ENCODE results near the gene PAGE2B. TPM values are rescaled to one million over a fixed set of nuclear protein-coding genes. Genes with fewer than 3 reads are reported as not detected.
"Not testable (repeated sequence)": the region's sequence is repeated elsewhere in the genome, so short reads cannot be mapped to it uniquely, and the experiment has no call there.

Gene PAGE2B
- total and polyA plus RNA-seq, 10 donors, result 0.53 to 1.6 (median 0.61) TPM; not detected in 7

DNA sequence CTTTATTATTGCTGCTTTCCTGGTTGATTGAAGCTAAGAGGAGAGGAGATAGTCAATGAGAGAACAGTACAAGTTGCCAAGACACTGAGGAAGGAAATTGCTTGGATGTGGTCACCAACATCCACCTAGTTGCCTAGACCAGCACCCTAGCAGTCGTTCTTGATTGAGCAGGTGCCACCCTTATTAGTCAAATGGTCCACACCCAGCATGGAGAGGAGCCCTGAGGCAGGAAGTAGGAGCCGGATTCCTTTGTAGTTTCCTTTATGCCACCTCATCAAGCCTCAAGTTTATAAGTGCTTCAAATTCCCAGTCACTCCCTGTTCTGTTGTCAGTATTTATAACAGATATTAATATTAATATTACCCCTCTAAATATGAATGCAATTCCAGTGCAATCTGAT, 33.1 kb downstream of the PAGE2B start:
- no peak for DNase-seq
- no peaks in the 10 kb centered on the region for H3K4me1 ChIP-seq
- TF ChIP-seq POLR2A (IDR thresholded peaks at IDR 0.05) (no peak), POLR2AphosphoS5 (IDR thresholded peaks at IDR 0.05) (no peak)
- TF ChIP-seq, protein P1, sequence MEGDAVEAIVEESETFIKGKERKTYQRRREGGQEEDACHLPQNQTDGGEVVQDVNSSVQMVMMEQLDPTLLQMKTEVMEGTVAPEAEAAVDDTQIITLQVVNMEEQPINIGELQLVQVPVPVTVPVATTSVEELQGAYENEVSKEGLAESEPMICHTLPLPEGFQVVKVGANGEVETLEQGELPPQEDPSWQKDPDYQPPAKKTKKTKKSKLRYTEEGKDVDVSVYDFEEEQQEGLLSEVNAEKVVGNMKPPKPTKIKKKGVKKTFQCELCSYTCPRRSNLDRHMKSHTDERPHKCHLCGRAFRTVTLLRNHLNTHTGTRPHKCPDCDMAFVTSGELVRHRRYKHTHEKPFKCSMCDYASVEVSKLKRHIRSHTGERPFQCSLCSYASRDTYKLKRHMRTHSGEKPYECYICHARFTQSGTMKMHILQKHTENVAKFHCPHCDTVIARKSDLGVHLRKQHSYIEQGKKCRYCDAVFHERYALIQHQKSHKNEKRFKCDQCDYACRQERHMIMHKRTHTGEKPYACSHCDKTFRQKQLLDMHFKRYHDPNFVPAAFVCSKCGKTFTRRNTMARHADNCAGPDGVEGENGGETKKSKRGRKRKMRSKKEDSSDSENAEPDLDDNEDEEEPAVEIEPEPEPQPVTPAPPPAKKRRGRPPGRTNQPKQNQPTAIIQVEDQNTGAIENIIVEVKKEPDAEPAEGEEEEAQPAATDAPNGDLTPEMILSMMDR (IDR thresholded peaks at IDR 0.05 in 8 of 11, conservative IDR thresholded peaks at IDR 0.05 in 3 of 11), result no peak
- 36 to 43% (median 37%) methylated on average over 2 of the region's 2 CpGs for WGBS, 5 donors
- H3K36me3 ChIP-seq, result no peaks in the 10 kb centered on the region
- intact Hi-C loops (cut with DNase I; ENCODE audit: low total_unique reads), result no loop called here
- H3K27ac ChIP-seq, result no peak overlapping the region
- no peaks in the 10 kb centered on the region for H3K27me3 ChIP-seq (replicated peaks in 1 of 7)
- H3K4me3 ChIP-seq, result no peak overlapping the region
- H3K9me3 ChIP-seq, result peaks cover 0 to 3% (median 0%) of the 10 kb centered on the region in 8 donors

DNA sequence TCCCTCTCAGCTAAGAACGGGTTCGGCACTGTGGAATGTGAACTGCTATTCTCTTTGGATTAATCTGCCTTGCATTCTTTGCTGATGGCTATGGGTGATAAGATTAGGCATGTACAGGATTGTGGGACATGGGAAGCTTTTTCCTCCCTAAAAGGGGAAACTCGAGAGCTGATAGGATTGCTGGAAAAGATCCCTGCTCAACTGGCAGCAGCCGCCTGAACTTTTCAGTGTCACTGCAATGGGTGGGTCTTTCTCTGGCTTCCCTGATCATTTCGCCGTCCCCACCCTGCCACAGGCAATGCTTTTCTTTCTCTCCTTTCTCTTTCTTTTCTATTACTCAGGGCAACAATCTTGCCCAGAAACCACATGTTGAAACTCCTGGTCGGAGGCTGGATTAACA, 34.5 kb downstream of the PAGE2B start:
- no peak for TF ChIP-seq POLR2A (IDR thresholded peaks at IDR 0.05)
- TF ChIP-seq POLR2AphosphoS5 (IDR thresholded peaks at IDR 0.05), result no peak
- TF ChIP-seq, protein P1 (IDR thresholded peaks at IDR 0.05 in 8 of 11, conservative IDR thresholded peaks at IDR 0.05 in 3 of 11), result no peak
- H3K27ac ChIP-seq, result no peak overlapping the region
- DNase-seq, result no peak

DNA sequence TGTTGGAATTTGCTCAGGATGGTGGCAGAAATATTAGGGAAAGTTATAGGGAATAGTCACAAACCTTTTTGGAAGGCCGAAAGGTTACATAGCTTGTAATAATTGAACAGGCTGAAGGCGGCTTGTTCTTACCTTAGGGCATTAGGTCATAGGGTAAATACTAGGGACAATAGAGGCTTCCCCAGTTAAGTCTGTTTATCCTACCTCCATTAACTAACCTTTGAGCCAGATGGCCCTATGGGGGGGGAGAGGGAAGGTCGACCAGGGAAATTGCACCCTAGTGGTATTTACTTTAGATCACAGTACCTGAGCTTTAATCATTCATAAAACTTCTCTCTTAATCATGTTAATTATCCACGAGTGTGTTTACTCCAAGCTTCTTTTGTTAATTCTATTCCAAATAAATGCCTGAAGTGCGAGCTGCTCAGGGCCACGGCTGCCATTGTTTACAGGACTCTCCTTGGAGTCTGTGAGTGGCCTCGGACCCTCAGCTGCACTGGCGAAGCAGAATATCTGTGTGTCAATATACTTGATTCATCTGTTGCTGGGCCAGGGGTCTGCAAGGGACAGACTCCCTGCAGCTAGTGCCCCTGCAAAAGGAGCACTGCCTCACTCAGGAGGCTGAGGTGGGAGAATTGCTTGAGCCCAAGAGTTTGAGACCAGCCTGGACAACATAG, 36.9 kb downstream of the PAGE2B start:
- intact Hi-C loops (cut with DNase I; ENCODE audit: low total_unique reads), result no loop called here
- no peak overlapping the region for H3K27ac ChIP-seq
- TF ChIP-seq POLR2AphosphoS5 (IDR thresholded peaks at IDR 0.05), result no peak
- TF ChIP-seq POLR2A (IDR thresholded peaks at IDR 0.05), result no peak
- no peaks in the 10 kb centered on the region for H3K4me1 ChIP-seq
- DNase-seq, result no peak
- no peaks in the 10 kb centered on the region for H3K9me3 ChIP-seq
- 63 to 86% (median 75%) methylated on average over 8 of the region's 8 CpGs for WGBS, 5 donors
- no peak overlapping the region for H3K4me3 ChIP-seq
- no peaks in the 10 kb centered on the region for H3K36me3 ChIP-seq
- H3K27me3 ChIP-seq (replicated peaks in 1 of 7), result no peaks in the 10 kb centered on the region

More for the DNA sequence above, 34.5 kb downstream of the PAGE2B start:
- no peaks in the 10 kb centered on the region for H3K27me3 ChIP-seq (replicated peaks in 1 of 7)
- WGBS, 5 donors, result 55 to 87% (median 75%) methylated on average over 6 to 7 of the region's 7 CpGs
- no peaks in the 10 kb centered on the region for H3K36me3 ChIP-seq
- no peaks in the 10 kb centered on the region for H3K4me1 ChIP-seq
- intact Hi-C loops (cut with DNase I; ENCODE audit: low total_unique reads), result no loop called here
- H3K9me3 ChIP-seq, result no peaks in the 10 kb centered on the region
- no peak overlapping the region for H3K4me3 ChIP-seq

DNA sequence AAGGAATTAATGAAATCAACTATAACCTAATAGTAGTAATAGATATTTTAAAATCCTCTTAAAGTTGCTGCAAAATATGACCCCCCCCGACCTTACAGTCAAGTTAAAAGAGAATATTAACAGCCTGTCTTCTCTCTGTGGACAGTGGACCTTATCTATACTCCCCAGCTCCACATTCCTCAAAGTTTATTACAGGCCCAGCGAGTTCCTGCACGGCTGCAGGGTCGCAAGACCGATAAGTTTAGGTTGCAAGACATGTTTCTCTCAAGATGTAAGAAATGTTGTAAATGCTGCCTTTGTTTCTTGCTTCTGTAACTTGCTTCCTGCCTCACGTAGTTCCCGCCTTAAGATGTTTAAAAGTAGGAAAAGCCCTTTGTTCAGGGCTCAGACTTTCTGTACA, 41.8 kb downstream of the PAGE2B start:
- H3K36me3 ChIP-seq; H3K27me3 ChIP-seq (replicated peaks in 1 of 7); H3K27ac ChIP-seq; DNase-seq; intact Hi-C loops (cut with DNase I; ENCODE audit: low total_unique reads); H3K9me3 ChIP-seq; H3K4me3 ChIP-seq; H3K4me1 ChIP-seq: not testable (repeated sequence)
- 38 to 72% (median 55%) methylated on average over 7 of the region's 7 CpGs for WGBS, 5 donors

DNA sequence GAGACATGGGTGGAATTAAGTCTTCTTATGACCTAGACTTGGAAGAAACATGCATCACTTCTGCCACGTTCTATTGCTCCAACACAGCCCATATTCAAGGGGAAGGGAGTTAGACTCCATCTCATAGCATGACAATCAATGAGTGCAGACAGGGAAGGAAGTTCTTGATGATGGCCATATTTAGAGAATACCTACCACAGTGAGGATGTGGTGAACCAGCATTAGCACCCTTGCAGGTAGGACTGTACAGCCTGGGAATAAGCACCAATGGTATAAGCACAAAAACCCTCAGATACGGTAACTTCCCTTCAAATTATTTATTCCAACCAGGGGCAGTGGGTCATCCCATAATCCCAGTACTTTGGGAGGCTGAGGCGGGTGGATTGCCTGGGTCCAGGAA, 43.7 kb downstream of the PAGE2B start:
- Histone ChIP-seq H3K27me3 (replicated peaks in 1 of 7) (peaks cover 0 to 22% (median 0%) of the 10 kb centered on the region in 7 donors), H3K4me1 (no peaks in the 10 kb centered on the region), H3K27ac (no peak overlapping the region), H3K36me3 (no peaks in the 10 kb centered on the region), H3K9me3 (no peaks in the 10 kb centered on the region), H3K4me3 (no peak overlapping the region)
- TF ChIP-seq, protein P1 (IDR thresholded peaks at IDR 0.05 in 8 of 11, conservative IDR thresholded peaks at IDR 0.05 in 3 of 11), result no peak
- TF ChIP-seq POLR2A (IDR thresholded peaks at IDR 0.05) (no peak), POLR2AphosphoS5 (IDR thresholded peaks at IDR 0.05) (no peak)
- no peak for DNase-seq
- intact Hi-C loops (cut with DNase I; ENCODE audit: low total_unique reads), result no loop called here
- WGBS, 5 donors, result 72 to 100% (median 81%) methylated on average over 2 to 3 of the region's 3 CpGs
